GM06990 (cell line): ENCODE data around the gene ZNF780B.
"Not testable (repeated sequence)": the region's sequence is repeated elsewhere in the genome, so short reads cannot be mapped to it uniquely, and the experiment has no call there.

Source experiments
- DNase-seq: peaks from one replicate; pipeline ENCODE4 v3.0.0-alpha.2; 2011; ENCODE audit not compliant: insufficient read length; ENCODE audit errors: extremely low read depth
- H3K27me3 ChIP-seq: replicated peaks from 2 replicates; pipeline ENCODE4 v1.6.0; 2011; ENCODE audit warnings: low read length; ENCODE audit not compliant: control insufficient read depth, insufficient read depth
- H3K36me3 ChIP-seq: 2 replicates; pipeline ENCODE4 v1.5.1; 2011; ENCODE audit warnings: low read length; ENCODE audit not compliant: control insufficient read depth, insufficient read depth
- H3K4me3 ChIP-seq: replicated peaks from 2 replicates; pipeline ENCODE4 v1.5.1; 2011; ENCODE audit warnings: low read depth, mild to moderate bottlenecking, control low read depth, low read length
- CTCF ChIP-seq: IDR thresholded peaks from 2 replicates; pipeline ENCODE4 v1.5.1; 2011; ENCODE audit warnings: low read length, control low read depth, mild to moderate bottlenecking, inconsistent platforms; ENCODE audit not compliant: insufficient read depth, poor library complexity, severe bottlenecking

Gene ZNF780B

GRCh38 chr19:40056505-40056904 lies 474 bp upstream of the ZNF780B start:
- no peak for TF ChIP-seq CTCF
- H3K4me3 ChIP-seq: peak overlapping the region; percentile 99
- no peak for DNase-seq
- H3K27me3 ChIP-seq: no peaks in the 10 kb centered on the region
- no peaks in the 10 kb centered on the region for H3K36me3 ChIP-seq

GRCh38 chr19:40055049-40055448 lies 982 bp downstream of the ZNF780B start:
- TF ChIP-seq CTCF: no peak
- no peak for DNase-seq
- H3K27me3 ChIP-seq: no peaks in the 10 kb centered on the region
- H3K4me3 ChIP-seq: peak overlapping the region; percentile 99
- no peaks in the 10 kb centered on the region for H3K36me3 ChIP-seq

GRCh38 chr19:40054632-40055031 lies 1.4 kb downstream of the ZNF780B start:
- TF ChIP-seq CTCF: no peak
- H3K4me3 ChIP-seq: peak overlapping the region; percentile 34; the same call in 1 of the 2 replicates
- H3K27me3 ChIP-seq: no peaks in the 10 kb centered on the region
- no peaks in the 10 kb centered on the region; the same call in 1 of the 2 replicates for H3K36me3 ChIP-seq
- no peak for DNase-seq

- Histone ChIP-seq H3K36me3 (peaks cover 4% of the 10 kb centered on the region; the same call in 1 of the 2 replicates), H3K27me3 (no peaks in the 10 kb centered on the region), H3K4me3 (no peak overlapping the region)
- TF ChIP-seq CTCF: no peak
- no peak for DNase-seq
Measured at GRCh38 chr19:40053491-40053890, 2.5 kb downstream of the ZNF780B start.

- H3K27me3 ChIP-seq, DNase-seq, H3K4me3 ChIP-seq, H3K36me3 ChIP-seq: not testable (repeated sequence)
Measured at GRCh38 chr19:40041718-40042117, 14.3 kb downstream of the ZNF780B start.

- not testable (repeated sequence) for H3K4me3 ChIP-seq, DNase-seq, H3K36me3 ChIP-seq, H3K27me3 ChIP-seq
Measured at GRCh38 chr19:40038047-40038446, 18.0 kb downstream of the ZNF780B start.

GRCh38 chr19:40035996-40036395 lies 20.0 kb downstream of the ZNF780B start:
- DNase-seq: no peak
- no peak for TF ChIP-seq CTCF
- H3K4me3 ChIP-seq: no peak overlapping the region
- H3K27me3 ChIP-seq: no peaks in the 10 kb centered on the region
- H3K36me3 ChIP-seq: no peaks in the 10 kb centered on the region
